HepG2 (cell line): ENCODE measurements around the gene OXSM. TPM values are rescaled to one million over a fixed set of nuclear protein-coding genes. Genes with fewer than 3 reads are reported as not detected.

ENCODE experiments used
- ASH2L ChIP-seq: fragments of 300-600, 200-600 bp; sonication (generic); IDR thresholded peaks from 2 replicates; pipeline ENCODE4 v1.7.0; 2017; ENCODE audit warnings: low read depth, mild to moderate bottlenecking, moderate library complexity, mixed read lengths, low read length; ENCODE audit not compliant: insufficient read length
- BCL6 ChIP-seq: IDR thresholded peaks from 2 replicates; pipeline ENCODE4 v1.6.1; 2016; ENCODE audit warnings: missing genetic modification reagents, missing compliant biosample characterization
- MBD4 ChIP-seq: IDR thresholded peaks from 2 replicates; pipeline ENCODE4 v1.6.1; 2012; ENCODE audit warnings: low read length, inconsistent platforms, borderline replicate concordance
- NCOA2 ChIP-seq: sonication (generic); formaldehyde crosslinking; IDR thresholded peaks from 2 replicates; pipeline ENCODE4 v1.8.0; 2022; ENCODE audit warnings: inconsistent platforms
- NCOA5 ChIP-seq: sonication (generic); formaldehyde crosslinking; IDR thresholded peaks from 2 replicates; pipeline ENCODE4 v1.4.0; 2020; ENCODE audit warnings: missing genetic modification reagents
- NFIB ChIP-seq: sonication (generic); formaldehyde crosslinking; IDR thresholded peaks from 2 replicates; pipeline ENCODE4 v1.9.0; 2021; ENCODE audit warnings: missing genetic modification reagents, mild to moderate bottlenecking, borderline replicate concordance
- RFX5 ChIP-seq: IDR thresholded peaks from 2 replicates; pipeline ENCODE4 v1.6.1; 2011; ENCODE audit warnings: low read depth, low read length, improper control_type of control experiment
- SAFB2 ChIP-seq: sonication (generic); formaldehyde crosslinking; IDR thresholded peaks from 2 replicates; pipeline ENCODE4 v1.5.1; 2020; ENCODE audit warnings: missing genetic modification reagents, low read depth, mild to moderate bottlenecking, borderline replicate concordance
- SATB2 ChIP-seq: sonication (generic); formaldehyde crosslinking; IDR thresholded peaks from 2 replicates; pipeline ENCODE4 v1.5.0; 2020; ENCODE audit warnings: missing genetic modification reagents
- SP1 ChIP-seq, 2 experiments: fragments of 450-650 bp in 1 of 2; sonication (generic) in 1 of 2; formaldehyde crosslinking in 1 of 2; IDR thresholded peaks; 2 replicates each; pipeline versions ENCODE4 v1.4.0 to v1.6.1; 2016 to 2020; ENCODE audit warnings: missing genetic modification reagents in 1 of 2
- ZNF24 ChIP-seq: fragments of 450-650 bp; IDR thresholded peaks from 2 replicates; pipeline ENCODE4 v1.6.1; 2017; ENCODE audit warnings: antibody characterized with exemption, mild to moderate bottlenecking
- ZNF30 ChIP-seq: sonication (generic); formaldehyde crosslinking; IDR thresholded peaks from 2 replicates; pipeline ENCODE4 v1.5.0; 2020; ENCODE audit warnings: mild to moderate bottlenecking, missing genetic modification reagents
- ZNF616 ChIP-seq: sonication (generic); formaldehyde crosslinking; IDR thresholded peaks from 2 replicates; pipeline ENCODE4 v1.5.0; 2020; ENCODE audit warnings: low read depth, mild to moderate bottlenecking, missing genetic modification reagents
- ZSCAN9 ChIP-seq: IDR thresholded peaks from 2 replicates; pipeline ENCODE4 v1.6.1; 2016; ENCODE audit warnings: borderline replicate concordance
- polyA plus RNA-seq, 8 experiments: library from polyadenylated mRNA; depleted of rRNA in 3 of 8; stranded (reverse) in 7 of 8; unstranded in 1 of 8; fragments of >200 nt; fragmentation: Illumina TruSeq in 4 of 8; extraction: Trizol in 4 of 8; gene quantifications; 2 replicates each; pipeline versions ENCODE4 v1.2.1 to v1.2.3, GENCODE V29; 2011 to 2016; ENCODE audit warnings: low read depth in 4 of 8, missing spikeins in 1 of 8, mixed read lengths in 1 of 8; ENCODE audit not compliant: insufficient read depth in 1 of 8
- total RNA-seq, 5 experiments: library from RNA; depleted of rRNA; stranded (reverse); fragments of >200 nt; fragmentation: Illumina TruSeq; extraction: Trizol; gene quantifications; 2 replicates each; pipeline ENCODE4 v1.2.3, GENCODE V29; 2016; ENCODE audit warnings: low read depth in 1 of 5
- TF ChIP-seq, protein P1 (sequence below): conservative IDR thresholded peaks from 2 replicates; pipeline ENCODE4 v1.6.1; 2018; ENCODE audit warnings: missing genetic modification reagents
- TF ChIP-seq, protein P2 (sequence below): sonication (generic); formaldehyde crosslinking; IDR thresholded peaks from 2 replicates; pipeline ENCODE4 v1.4.0; 2020; ENCODE audit warnings: missing genetic modification reagents
- TF ChIP-seq, protein P3 (sequence below): sonication (generic); formaldehyde crosslinking; IDR thresholded peaks from 2 replicates; pipeline ENCODE4 v1.4.0; 2020; ENCODE audit warnings: mild to moderate bottlenecking, missing genetic modification reagents
- TF ChIP-seq, protein P4 (sequence below): sonication (generic); formaldehyde crosslinking; IDR thresholded peaks from 2 replicates; pipeline ENCODE4 v1.8.0; 2022; ENCODE audit warnings: low read depth, missing genetic modification reagents
- TF ChIP-seq, protein P5 (sequence below): sonication (generic); formaldehyde crosslinking; IDR thresholded peaks from 2 replicates; pipeline ENCODE4 v1.4.0; 2020; ENCODE audit warnings: mild to moderate bottlenecking, low read depth, missing genetic modification reagents

The OXSM gene
- total and polyA plus RNA-seq, 2 of the 13 experiments (the other 11 are each of a cell fraction or from before 2014, with no cell fraction given) = 18.2 to 34.4 TPM

DNA sequence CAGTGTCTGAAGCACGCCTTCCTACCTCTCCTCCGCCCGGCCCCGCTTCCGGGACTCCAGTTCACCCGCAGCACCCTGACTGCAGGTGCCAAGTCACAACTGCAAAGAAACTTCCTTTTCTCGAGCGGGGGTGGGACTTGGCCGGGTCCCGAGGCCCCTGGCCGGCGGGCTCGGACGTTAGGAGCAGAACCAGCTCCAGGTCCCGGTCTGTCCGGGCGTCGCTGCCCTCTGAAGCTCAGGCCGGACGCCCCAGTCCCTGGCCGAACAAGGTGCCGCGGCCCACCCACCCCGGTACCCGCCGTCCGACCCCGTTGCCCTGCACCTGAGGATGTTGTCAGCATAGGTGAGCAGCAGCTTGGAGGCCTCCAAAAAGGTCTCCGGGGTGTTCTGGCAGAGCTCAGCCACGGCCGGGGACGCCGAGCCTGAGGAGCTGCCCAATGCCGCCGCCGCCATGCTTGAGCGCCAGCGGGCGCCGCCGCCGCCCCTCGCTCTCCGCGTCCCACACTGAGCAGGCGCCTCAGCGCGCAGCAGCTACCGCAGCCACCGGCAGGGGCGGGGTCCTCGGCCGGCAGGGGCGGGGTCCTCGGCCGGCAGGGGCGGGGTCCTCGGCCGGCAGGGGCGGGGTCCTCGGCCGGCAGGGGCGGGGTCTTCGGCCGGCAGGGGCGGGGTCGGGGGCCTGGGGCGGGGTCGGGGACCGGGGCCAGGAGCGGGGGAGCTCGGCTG is 6.8 kb upstream of the OXSM start, which contains the start of gene NGLY1 (continued):
- no peak for TF ChIP-seq NCOA5
- TF ChIP-seq, protein P1, sequence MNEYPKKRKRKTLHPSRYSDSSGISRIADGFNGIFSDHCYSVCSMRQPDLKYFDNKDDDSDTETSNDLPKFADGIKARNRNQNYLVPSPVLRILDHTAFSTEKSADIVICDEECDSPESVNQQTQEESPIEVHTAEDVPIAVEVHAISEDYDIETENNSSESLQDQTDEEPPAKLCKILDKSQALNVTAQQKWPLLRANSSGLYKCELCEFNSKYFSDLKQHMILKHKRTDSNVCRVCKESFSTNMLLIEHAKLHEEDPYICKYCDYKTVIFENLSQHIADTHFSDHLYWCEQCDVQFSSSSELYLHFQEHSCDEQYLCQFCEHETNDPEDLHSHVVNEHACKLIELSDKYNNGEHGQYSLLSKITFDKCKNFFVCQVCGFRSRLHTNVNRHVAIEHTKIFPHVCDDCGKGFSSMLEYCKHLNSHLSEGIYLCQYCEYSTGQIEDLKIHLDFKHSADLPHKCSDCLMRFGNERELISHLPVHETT = peak; percentile 79
- TF ChIP-seq ZNF30 (CRISPR knock-in tag) = no peak
- TF ChIP-seq SATB2 = 0 out of 2 replicates have a peak, but pooled peaks have one; percentile 81
- no peak for TF ChIP-seq RFX5
- peak; percentile 14; the same call in 1 of the 2 replicates for TF ChIP-seq NCOA2
- TF ChIP-seq, protein P2, sequence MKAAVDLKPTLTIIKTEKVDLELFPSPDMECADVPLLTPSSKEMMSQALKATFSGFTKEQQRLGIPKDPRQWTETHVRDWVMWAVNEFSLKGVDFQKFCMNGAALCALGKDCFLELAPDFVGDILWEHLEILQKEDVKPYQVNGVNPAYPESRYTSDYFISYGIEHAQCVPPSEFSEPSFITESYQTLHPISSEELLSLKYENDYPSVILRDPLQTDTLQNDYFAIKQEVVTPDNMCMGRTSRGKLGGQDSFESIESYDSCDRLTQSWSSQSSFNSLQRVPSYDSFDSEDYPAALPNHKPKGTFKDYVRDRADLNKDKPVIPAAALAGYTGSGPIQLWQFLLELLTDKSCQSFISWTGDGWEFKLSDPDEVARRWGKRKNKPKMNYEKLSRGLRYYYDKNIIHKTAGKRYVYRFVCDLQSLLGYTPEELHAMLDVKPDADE (CRISPR knock-in tag) = no peak
- no peak for TF ChIP-seq ZNF24
- TF ChIP-seq MBD4 = no peak
- TF ChIP-seq ZNF616 (CRISPR knock-in tag) = no peak
- peak; percentile 64 for TF ChIP-seq ASH2L
- no peak for TF ChIP-seq ZSCAN9 (CRISPR knock-in tag)
- no peak; the same call in 1 of the 2 replicates for TF ChIP-seq SAFB2 (CRISPR knock-in tag)
- TF ChIP-seq BCL6 = no peak
- TF ChIP-seq, protein P3, sequence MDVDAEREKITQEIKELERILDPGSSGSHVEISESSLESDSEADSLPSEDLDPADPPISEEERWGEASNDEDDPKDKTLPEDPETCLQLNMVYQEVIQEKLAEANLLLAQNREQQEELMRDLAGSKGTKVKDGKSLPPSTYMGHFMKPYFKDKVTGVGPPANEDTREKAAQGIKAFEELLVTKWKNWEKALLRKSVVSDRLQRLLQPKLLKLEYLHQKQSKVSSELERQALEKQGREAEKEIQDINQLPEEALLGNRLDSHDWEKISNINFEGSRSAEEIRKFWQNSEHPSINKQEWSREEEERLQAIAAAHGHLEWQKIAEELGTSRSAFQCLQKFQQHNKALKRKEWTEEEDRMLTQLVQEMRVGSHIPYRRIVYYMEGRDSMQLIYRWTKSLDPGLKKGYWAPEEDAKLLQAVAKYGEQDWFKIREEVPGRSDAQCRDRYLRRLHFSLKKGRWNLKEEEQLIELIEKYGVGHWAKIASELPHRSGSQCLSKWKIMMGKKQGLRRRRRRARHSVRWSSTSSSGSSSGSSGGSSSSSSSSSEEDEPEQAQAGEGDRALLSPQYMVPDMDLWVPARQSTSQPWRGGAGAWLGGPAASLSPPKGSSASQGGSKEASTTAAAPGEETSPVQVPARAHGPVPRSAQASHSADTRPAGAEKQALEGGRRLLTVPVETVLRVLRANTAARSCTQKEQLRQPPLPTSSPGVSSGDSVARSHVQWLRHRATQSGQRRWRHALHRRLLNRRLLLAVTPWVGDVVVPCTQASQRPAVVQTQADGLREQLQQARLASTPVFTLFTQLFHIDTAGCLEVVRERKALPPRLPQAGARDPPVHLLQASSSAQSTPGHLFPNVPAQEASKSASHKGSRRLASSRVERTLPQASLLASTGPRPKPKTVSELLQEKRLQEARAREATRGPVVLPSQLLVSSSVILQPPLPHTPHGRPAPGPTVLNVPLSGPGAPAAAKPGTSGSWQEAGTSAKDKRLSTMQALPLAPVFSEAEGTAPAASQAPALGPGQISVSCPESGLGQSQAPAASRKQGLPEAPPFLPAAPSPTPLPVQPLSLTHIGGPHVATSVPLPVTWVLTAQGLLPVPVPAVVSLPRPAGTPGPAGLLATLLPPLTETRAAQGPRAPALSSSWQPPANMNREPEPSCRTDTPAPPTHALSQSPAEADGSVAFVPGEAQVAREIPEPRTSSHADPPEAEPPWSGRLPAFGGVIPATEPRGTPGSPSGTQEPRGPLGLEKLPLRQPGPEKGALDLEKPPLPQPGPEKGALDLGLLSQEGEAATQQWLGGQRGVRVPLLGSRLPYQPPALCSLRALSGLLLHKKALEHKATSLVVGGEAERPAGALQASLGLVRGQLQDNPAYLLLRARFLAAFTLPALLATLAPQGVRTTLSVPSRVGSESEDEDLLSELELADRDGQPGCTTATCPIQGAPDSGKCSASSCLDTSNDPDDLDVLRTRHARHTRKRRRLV (CRISPR knock-in tag) = no peak
- no peak for TF ChIP-seq SP1 (IDR thresholded peaks at IDR 0.05)
- no peak; the same call in 1 of the 2 replicates for TF ChIP-seq SP1 (CRISPR knock-in tag; IDR thresholded peaks at IDR 0.05)
- TF ChIP-seq, protein P4, sequence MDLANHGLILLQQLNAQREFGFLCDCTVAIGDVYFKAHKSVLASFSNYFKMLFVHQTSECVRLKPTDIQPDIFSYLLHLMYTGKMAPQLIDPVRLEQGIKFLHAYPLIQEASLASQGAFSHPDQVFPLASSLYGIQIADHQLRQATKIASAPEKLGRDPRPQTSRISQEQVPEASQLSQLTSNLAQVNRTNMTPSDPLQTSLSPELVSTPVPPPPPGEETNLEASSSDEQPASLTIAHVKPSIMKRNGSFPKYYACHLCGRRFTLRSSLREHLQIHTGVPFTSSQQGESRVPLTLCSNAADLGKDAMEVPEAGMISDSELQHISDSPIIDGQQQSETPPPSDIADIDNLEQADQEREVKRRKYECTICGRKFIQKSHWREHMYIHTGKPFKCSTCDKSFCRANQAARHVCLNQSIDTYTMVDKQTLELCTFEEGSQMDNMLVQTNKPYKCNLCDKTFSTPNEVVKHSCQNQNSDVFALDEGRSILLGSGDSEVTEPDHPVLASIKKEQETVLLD (CRISPR knock-in tag) = no peak
- TF ChIP-seq, protein P5, sequence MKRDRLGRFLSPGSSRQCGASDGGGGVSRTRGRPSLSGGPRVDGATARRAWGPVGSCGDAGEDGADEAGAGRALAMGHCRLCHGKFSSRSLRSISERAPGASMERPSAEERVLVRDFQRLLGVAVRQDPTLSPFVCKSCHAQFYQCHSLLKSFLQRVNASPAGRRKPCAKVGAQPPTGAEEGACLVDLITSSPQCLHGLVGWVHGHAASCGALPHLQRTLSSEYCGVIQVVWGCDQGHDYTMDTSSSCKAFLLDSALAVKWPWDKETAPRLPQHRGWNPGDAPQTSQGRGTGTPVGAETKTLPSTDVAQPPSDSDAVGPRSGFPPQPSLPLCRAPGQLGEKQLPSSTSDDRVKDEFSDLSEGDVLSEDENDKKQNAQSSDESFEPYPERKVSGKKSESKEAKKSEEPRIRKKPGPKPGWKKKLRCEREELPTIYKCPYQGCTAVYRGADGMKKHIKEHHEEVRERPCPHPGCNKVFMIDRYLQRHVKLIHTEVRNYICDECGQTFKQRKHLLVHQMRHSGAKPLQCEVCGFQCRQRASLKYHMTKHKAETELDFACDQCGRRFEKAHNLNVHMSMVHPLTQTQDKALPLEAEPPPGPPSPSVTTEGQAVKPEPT (CRISPR knock-in tag) = no peak
- TF ChIP-seq NFIB = no peak
